Stomach (tissue), 4 donors: ENCODE results near the gene EIF4H.

Source experiments
- CTCF ChIP-seq, 7 experiments: fragments of 450-650 bp in 4 of 7; fragments of 200-600 bp in 3 of 7; sonication (generic) in 3 of 7; IDR thresholded peaks; one replicate each; pipeline ENCODE4 v1.5.1; 2016 to 2019; ENCODE audit warnings: antibody characterized with exemption in 7 of 7, control low read depth in 2 of 7, mild to moderate bottlenecking in 1 of 7
- POLR2A ChIP-seq, 4 donors: fragments of 450-650 bp; IDR thresholded peaks; one replicate each; pipeline ENCODE4 v1.6.1; 2016; ENCODE audit warnings: antibody characterized with exemption in 4 of 4, control low read depth in 2 of 4, mild to moderate bottlenecking in 1 of 4, moderate library complexity in 1 of 4

- TF ChIP-seq CTCF (IDR thresholded peaks at IDR 0.05) (no peak), POLR2A (IDR thresholded peaks at IDR 0.05) (no peak)
These were observed 57.1 kb downstream of the EIF4H start for GRCh38 chr7:74231232-74231590.
